Breast epithelium (tissue), 4 donors: ENCODE results near the gene PAQR4. TPM values are rescaled to one million over a fixed set of nuclear protein-coding genes. Genes with fewer than 3 reads are reported as not detected.
A peak's percentile ranks its signal among the peaks of the same experiment; 100 is the strongest.

Source experiments
- DNase-seq, 2 donors: peaks; one replicate each; pipeline ENCODE4 v3.0.0-alpha.2; 2019; ENCODE audit warnings: low spot score in 2 of 2
- H3K27ac ChIP-seq, 2 donors: fragments of 200-600 bp; sonication (generic) in 1 of 2; one replicate each; pipeline ENCODE4 v1.5.1; 2016 to 2019; ENCODE audit warnings: mild to moderate bottlenecking in 1 of 2
- H3K27me3 ChIP-seq, 2 donors: fragments of 200-600 bp; sonication (generic) in 1 of 2; one replicate each; pipeline versions ENCODE4 v1.5.1 to v1.6.0; 2017 to 2019; ENCODE audit warnings: control low read depth in 1 of 2, mild to moderate bottlenecking in 1 of 2
- H3K36me3 ChIP-seq: fragments of 200-600 bp; one replicate; pipeline ENCODE4 v1.5.1; 2019
- H3K4me1 ChIP-seq, 2 donors: fragments of 200-600 bp; sonication (generic); one replicate each; pipeline ENCODE4 v1.5.1; 2016 to 2019; ENCODE audit warnings: control low read depth in 1 of 2
- H3K4me3 ChIP-seq, 3 donors: fragments of 200-600 bp; sonication (generic); 1 replicate in 2 of 3; 2 replicates in 1 of 3; pipeline ENCODE4 v1.5.1; 2016 to 2019; ENCODE audit warnings: mild to moderate bottlenecking in 3 of 3, moderate library complexity in 2 of 3
- H3K9me3 ChIP-seq, 2 donors: fragments of 200-600 bp; sonication (generic) in 1 of 2; one replicate each; pipeline ENCODE4 v1.5.1; 2016 to 2019; ENCODE audit warnings: control low read depth in 1 of 2
- POLR2A ChIP-seq: fragments of 450-650 bp; IDR thresholded peaks from one replicate; pipeline ENCODE4 v1.6.1; 2016; ENCODE audit warnings: antibody characterized with exemption, mild to moderate bottlenecking, moderate library complexity
- POLR2AphosphoS5 ChIP-seq, 3 donors: sonication (generic); formaldehyde crosslinking; IDR thresholded peaks; one replicate each; pipeline ENCODE4 v1.6.1; 2017; ENCODE audit warnings: antibody characterized with exemption in 3 of 3
- intact Hi-C: fragments of 100-400 bp; cut with DNase I; formaldehyde crosslinking; loops from one replicate; pipeline ENCODE4 v1.15.1; 2023; ENCODE audit warnings: low total_unique reads
- total RNA-seq, 3 donors: library from RNA; depleted of rRNA; stranded (reverse); fragments of >200 nt; gene quantifications; one replicate each; pipeline ENCODE4 v1.1.0, GENCODE V29; 2016
- TF ChIP-seq, protein P1 (sequence below), 3 donors: fragments of 450-650 bp; IDR thresholded peaks; one replicate each; pipeline ENCODE4 v1.5.1; 2016 to 2017; ENCODE audit warnings: antibody characterized with exemption in 3 of 3, mild to moderate bottlenecking in 3 of 3, moderate library complexity in 3 of 3

The PAQR4 gene
- total RNA-seq, 3 donors from 2014 or later: 2.0 to 4.0 (median 3.7) TPM

DNA sequence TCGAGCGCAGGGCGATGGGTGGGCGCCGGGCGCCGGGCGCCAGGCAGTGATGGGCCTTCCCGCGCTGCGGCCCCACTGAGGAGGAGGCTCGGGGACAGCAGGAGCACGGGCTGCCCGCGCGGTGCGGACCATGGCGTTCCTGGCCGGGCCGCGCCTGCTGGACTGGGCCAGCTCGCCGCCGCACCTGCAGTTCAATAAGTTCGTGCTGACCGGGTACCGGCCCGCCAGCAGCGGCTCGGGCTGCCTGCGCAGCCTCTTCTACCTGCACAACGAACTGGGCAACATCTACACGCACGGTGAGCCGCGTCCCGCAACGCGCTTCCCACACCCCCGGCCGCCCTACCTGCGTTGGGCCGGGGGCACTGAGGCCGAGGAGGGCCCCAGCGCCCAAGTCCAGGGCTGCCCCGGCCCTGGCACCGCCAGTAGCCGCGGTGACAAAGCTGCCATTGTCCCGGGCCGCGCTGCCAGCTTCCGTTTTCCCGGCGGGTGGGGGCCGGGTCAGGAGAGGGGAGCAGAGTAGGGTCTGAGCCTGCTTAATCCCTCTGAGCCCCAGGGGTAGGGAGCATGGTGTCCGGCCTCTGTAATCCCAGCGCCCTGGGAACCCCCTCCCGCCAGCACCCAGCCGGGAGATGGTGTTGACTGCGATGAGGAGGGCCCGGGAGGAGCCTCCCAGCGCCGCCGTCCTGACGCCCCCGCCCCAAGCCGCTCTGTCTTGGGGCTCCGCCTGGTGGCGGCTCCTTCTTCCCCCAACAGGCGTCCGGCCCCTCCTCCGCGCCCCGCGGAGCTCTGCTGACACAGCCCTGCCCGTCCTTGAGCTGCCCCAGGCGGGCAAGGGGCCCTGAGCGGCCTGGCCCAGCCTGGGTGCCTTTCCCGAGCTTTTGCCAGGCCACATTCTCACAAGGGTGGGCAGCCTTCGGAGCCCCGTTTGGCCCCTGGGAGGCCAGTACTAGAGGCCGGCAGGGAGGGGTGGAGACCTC, 685 bp downstream of the PAQR4 start:
- intact Hi-C loops: no loop called here
- H3K4me1 ChIP-seq: peaks cover 6 to 11% of the 10 kb centered on the region in 2 donors

DNA sequence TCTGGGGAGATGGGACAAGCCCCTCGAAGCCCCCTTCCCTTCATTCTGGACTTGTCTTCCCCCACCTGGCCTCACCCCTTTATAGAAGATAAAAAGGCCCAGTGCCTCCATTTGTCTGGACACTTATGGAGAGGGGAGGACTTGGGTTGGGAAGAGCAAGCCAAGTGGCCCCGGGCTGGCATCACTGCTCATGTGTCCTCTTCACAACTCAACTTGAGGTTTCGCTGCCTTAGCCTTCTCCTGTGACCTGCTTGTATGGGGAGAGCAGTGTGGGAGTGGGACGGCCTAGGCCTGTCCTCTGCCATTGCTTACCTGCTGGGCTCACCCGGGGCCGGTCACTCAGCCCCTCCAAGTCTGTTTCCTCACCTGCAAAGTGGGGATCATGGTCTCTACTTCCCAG, 1.4 kb downstream of the PAQR4 start:
- TF ChIP-seq, protein P1, sequence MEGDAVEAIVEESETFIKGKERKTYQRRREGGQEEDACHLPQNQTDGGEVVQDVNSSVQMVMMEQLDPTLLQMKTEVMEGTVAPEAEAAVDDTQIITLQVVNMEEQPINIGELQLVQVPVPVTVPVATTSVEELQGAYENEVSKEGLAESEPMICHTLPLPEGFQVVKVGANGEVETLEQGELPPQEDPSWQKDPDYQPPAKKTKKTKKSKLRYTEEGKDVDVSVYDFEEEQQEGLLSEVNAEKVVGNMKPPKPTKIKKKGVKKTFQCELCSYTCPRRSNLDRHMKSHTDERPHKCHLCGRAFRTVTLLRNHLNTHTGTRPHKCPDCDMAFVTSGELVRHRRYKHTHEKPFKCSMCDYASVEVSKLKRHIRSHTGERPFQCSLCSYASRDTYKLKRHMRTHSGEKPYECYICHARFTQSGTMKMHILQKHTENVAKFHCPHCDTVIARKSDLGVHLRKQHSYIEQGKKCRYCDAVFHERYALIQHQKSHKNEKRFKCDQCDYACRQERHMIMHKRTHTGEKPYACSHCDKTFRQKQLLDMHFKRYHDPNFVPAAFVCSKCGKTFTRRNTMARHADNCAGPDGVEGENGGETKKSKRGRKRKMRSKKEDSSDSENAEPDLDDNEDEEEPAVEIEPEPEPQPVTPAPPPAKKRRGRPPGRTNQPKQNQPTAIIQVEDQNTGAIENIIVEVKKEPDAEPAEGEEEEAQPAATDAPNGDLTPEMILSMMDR (IDR thresholded peaks at IDR 0.05): no peak
- no peak for TF ChIP-seq POLR2AphosphoS5 (IDR thresholded peaks at IDR 0.05)
- no peak for TF ChIP-seq POLR2A
- no peaks in the 10 kb centered on the region for H3K36me3 ChIP-seq
- H3K4me1 ChIP-seq: peaks cover 4 to 6% of the 10 kb centered on the region in 2 donors
- no peak for DNase-seq
- intact Hi-C loops: no loop called here
- peak overlapping the region; percentile 64 to 86 (median 73) for H3K4me3 ChIP-seq
- H3K27me3 ChIP-seq: peaks cover 14 to 25% of the 10 kb centered on the region in 2 donors
- peak overlapping the region in 1 of 2 donors; percentile 7 for H3K27ac ChIP-seq
- no peaks in the 10 kb centered on the region for H3K9me3 ChIP-seq

More for the DNA sequence above, 685 bp downstream of the PAQR4 start:
- Histone ChIP-seq H3K36me3 (no peaks in the 10 kb centered on the region), H3K27me3 (peaks cover 15 to 33% of the 10 kb centered on the region in 2 donors), H3K4me3 (peak overlapping the region; percentile 64 to 86 (median 73)), H3K27ac (peak overlapping the region in 1 of 2 donors; percentile 7), H3K9me3 (no peaks in the 10 kb centered on the region)
- TF ChIP-seq POLR2AphosphoS5 (IDR thresholded peaks at IDR 0.05): no peak
- no peak for TF ChIP-seq POLR2A
- TF ChIP-seq, protein P1 (IDR thresholded peaks at IDR 0.05): peak in 1 of 3 donors; percentile 25
- DNase-seq: peak in 1 of 2 donors; percentile 31

DNA sequence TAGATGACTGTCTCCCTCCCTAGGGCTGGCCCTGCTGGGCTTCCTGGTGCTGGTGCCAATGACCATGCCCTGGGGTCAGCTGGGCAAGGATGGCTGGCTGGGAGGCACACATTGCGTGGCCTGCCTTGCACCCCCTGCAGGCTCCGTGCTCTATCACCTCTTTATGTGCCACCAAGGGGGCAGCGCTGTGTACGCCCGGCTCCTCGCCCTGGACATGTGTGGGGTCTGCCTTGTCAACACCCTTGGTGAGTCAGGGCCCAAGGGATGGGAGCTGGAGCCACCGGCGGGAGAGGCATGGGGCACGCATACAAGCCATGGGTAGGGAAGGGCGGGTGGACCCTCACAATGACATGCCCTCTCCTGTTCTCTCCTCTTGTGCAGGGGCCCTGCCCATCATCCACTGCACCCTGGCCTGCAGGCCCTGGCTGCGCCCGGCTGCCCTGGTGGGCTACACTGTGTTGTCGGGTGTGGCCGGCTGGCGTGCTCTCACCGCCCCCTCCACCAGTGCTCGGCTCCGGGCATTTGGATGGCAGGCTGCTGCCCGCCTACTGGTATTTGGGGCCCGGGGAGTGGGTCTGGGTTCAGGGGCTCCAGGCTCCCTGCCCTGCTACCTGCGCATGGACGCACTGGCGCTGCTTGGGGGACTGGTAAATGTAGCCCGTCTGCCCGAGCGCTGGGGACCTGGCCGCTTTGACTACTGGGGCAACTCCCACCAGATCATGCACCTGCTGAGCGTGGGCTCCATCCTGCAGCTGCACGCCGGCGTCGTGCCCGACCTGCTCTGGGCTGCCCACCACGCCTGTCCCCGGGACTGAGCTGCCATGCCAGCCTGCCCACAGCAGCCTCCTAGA, 2.2 kb downstream of the PAQR4 start:
- Histone ChIP-seq H3K36me3 (no peaks in the 10 kb centered on the region), H3K4me1 (peaks cover 4 to 6% of the 10 kb centered on the region in 2 donors), H3K9me3 (no peaks in the 10 kb centered on the region), H3K27me3 (peaks cover 14 to 18% of the 10 kb centered on the region in 2 donors), H3K4me3 (no peak overlapping the region), H3K27ac (no peak overlapping the region)
- intact Hi-C loops: no loop called here
- no peak for DNase-seq
- TF ChIP-seq POLR2A: no peak
- TF ChIP-seq POLR2AphosphoS5 (IDR thresholded peaks at IDR 0.05): no peak
- TF ChIP-seq, protein P1 (IDR thresholded peaks at IDR 0.05): no peak

DNA sequence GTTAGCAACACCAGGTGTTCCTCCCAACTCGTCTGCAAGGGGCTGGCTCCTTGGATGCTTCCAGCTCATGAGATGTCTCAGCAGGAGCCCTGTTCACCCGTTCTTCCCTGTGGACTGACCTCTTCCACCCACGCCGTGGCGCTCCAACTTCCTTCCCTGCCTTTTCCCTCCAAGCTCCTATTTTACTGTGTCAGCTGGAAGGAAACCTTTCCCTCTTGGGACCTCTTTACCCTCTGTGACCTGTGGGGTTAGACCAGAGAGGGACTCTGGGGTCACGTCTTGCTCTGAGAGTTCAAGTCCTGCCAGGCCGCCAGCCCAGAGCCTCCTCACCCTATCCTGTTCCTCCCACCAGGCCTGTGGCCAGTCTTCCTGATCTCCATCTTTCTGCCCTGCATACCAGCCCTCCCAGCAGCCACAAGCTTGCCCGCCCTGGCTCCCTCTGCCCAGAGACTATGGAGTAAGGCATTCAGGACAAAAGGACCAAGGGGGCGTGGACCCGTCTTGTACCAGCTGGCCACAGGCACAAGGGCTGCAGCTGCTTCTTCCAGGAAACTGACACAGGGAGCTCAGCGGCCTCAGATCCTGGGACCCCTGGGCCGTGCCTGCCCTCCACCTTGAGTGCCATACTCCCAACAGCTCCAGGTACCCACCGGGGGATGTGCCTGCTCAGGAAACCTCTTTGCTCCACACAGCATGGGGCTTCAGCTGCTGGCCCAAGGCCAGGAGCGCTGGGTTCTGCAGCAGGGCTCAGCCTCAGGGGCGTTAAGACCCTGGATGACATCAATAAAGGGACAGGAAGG, 3.0 kb downstream of the PAQR4 start:
- H3K36me3 ChIP-seq: no peaks in the 10 kb centered on the region
- peaks cover 8 to 10% of the 10 kb centered on the region in 2 donors for H3K27me3 ChIP-seq
- H3K4me1 ChIP-seq: peaks cover 4 to 6% of the 10 kb centered on the region in 2 donors
- no peak for DNase-seq
- intact Hi-C loops: no loop called here
- no peak overlapping the region for H3K4me3 ChIP-seq
- no peak for TF ChIP-seq POLR2AphosphoS5 (IDR thresholded peaks at IDR 0.05)
- no peak for TF ChIP-seq POLR2A
- TF ChIP-seq, protein P1 (IDR thresholded peaks at IDR 0.05): no peak
- H3K9me3 ChIP-seq: no peaks in the 10 kb centered on the region
- H3K27ac ChIP-seq: no peak overlapping the region
